Gastroesophageal sphincter (tissue), 3 donors: ENCODE data around the gene RBM47.

ENCODE experiments used
- CTCF ChIP-seq, 4 experiments: fragments of 200-600 bp in 2 of 4; fragments of 450-650 bp in 2 of 4; sonication (generic) in 1 of 4; IDR thresholded peaks; one replicate each; pipeline ENCODE4 v1.5.1; 2017 to 2019; ENCODE audit warnings: antibody characterized with exemption in 4 of 4, mild to moderate bottlenecking in 2 of 4, moderate library complexity in 2 of 4
- POLR2A ChIP-seq, 2 donors: fragments of 450-650 bp; IDR thresholded peaks; one replicate each; pipeline ENCODE4 v1.6.1; 2017; ENCODE audit warnings: antibody characterized with exemption in 2 of 2, mild to moderate bottlenecking in 2 of 2, moderate library complexity in 1 of 2
- POLR2AphosphoS5 ChIP-seq: sonication (generic); formaldehyde crosslinking; IDR thresholded peaks from one replicate; pipeline ENCODE4 v1.6.1; 2017; ENCODE audit warnings: antibody characterized with exemption

- no peak for TF ChIP-seq CTCF (IDR thresholded peaks at IDR 0.05)
- no peak for TF ChIP-seq POLR2AphosphoS5
- TF ChIP-seq POLR2A (IDR thresholded peaks at IDR 0.05) = no peak
Observed at GRCh38 chr4:40612283-40612682, 17.4 kb downstream of the RBM47 start.
